ENCODE data around the gene PRKCH. TPM values are rescaled to one million over a fixed set of nuclear protein-coding genes. Genes with fewer than 3 reads are reported as not detected.

Gene PRKCH
- total and polyA plus RNA-seq, 10 of the 15 experiments (the other 5 are each of a cell fraction or from before 2014, with no cell fraction given), result 10.7 to 140 (median 33.2) TPM

DNA sequence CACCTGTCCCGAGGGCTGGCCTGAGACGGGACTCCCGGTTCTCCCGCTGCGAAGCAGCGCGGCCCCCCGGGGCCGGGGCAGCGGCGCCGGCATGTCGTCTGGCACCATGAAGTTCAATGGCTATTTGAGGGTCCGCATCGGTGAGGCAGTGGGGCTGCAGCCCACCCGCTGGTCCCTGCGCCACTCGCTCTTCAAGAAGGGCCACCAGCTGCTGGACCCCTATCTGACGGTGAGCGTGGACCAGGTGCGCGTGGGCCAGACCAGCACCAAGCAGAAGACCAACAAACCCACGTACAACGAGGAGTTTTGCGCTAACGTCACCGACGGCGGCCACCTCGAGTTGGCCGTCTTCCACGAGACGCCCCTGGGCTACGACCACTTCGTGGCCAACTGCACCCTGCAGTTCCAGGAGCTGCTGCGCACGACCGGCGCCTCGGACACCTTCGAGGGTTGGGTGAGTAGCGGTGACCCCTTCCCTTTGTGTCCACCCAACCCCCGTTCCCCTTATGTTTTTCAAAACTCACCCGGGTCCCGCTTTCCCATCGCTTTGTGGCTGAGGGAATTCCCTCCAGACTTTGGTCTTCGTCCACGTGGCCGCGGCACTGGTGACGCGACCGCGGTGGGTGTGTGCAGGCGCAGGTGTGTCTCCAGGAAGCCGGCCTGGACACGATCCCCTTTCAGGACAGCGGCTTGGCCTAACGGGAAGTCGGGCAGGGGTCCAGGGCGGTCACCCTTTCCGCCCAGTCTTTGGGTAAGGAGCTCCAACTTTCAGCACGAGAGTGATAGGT, 826 bp downstream of the PRKCH start (continued):
- TF ChIP-seq, protein P1, sequence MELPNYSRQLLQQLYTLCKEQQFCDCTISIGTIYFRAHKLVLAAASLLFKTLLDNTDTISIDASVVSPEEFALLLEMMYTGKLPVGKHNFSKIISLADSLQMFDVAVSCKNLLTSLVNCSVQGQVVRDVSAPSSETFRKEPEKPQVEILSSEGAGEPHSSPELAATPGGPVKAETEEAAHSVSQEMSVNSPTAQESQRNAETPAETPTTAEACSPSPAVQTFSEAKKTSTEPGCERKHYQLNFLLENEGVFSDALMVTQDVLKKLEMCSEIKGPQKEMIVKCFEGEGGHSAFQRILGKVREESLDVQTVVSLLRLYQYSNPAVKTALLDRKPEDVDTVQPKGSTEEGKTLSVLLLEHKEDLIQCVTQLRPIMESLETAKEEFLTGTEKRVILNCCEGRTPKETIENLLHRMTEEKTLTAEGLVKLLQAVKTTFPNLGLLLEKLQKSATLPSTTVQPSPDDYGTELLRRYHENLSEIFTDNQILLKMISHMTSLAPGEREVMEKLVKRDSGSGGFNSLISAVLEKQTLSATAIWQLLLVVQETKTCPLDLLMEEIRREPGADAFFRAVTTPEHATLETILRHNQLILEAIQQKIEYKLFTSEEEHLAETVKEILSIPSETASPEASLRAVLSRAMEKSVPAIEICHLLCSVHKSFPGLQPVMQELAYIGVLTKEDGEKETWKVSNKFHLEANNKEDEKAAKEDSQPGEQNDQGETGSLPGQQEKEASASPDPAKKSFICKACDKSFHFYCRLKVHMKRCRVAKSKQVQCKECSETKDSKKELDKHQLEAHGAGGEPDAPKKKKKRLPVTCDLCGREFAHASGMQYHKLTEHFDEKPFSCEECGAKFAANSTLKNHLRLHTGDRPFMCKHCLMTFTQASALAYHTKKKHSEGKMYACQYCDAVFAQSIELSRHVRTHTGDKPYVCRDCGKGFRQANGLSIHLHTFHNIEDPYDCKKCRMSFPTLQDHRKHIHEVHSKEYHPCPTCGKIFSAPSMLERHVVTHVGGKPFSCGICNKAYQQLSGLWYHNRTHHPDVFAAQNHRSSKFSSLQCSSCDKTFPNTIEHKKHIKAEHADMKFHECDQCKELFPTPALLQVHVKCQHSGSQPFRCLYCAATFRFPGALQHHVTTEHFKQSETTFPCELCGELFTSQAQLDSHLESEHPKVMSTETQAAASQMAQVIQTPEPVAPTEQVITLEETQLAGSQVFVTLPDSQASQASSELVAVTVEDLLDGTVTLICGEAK (IDR thresholded peaks at IDR 0.05; ENCODE audit: borderline replicate concordance), result no peak
- TF ChIP-seq EZH2 (IDR thresholded peaks at IDR 0.05; ENCODE audit: borderline replicate concordance, control insufficient read depth, low read depth, low read length), result no peak
- TF ChIP-seq NR2C1 (IDR thresholded peaks at IDR 0.05), result no peak
- no peak for TF ChIP-seq ZBTB33 (IDR thresholded peaks at IDR 0.05)
- TF ChIP-seq USF2 (IDR thresholded peaks at IDR 0.05; ENCODE audit: borderline replicate concordance, low read depth, low read length), result no peak
- TF ChIP-seq MTA2 (IDR thresholded peaks at IDR 0.05; ENCODE audit: low read depth), result no peak
- no peak for TF ChIP-seq RFX5 (IDR thresholded peaks at IDR 0.05; ENCODE audit: low read depth, low read length)
- TF ChIP-seq PAX5 (IDR thresholded peaks at IDR 0.05; ENCODE audit: borderline replicate concordance, low read depth, low read length), result no peak
- TF ChIP-seq KLF5 (IDR thresholded peaks at IDR 0.05; ENCODE audit: partially characterized antibody), result no peak
- TF ChIP-seq HDAC6 (IDR thresholded peaks at IDR 0.05; ENCODE audit: unreplicated experiment), result peak; percentile 50
- peak; percentile 36; the same call in 1 of the 2 replicates for TF ChIP-seq RUNX3 (IDR thresholded peaks at IDR 0.05; ENCODE audit: low read length)
- TF ChIP-seq STAT3 (IDR thresholded peaks at IDR 0.05; ENCODE audit: low read depth, low read length), result no peak
- TF ChIP-seq SMAD1 (IDR thresholded peaks at IDR 0.05; ENCODE audit: low read depth, partially characterized antibody), result no peak
- no peak for TF ChIP-seq CBFB (IDR thresholded peaks at IDR 0.05; ENCODE audit: low read depth)
- TF ChIP-seq, protein P2, sequence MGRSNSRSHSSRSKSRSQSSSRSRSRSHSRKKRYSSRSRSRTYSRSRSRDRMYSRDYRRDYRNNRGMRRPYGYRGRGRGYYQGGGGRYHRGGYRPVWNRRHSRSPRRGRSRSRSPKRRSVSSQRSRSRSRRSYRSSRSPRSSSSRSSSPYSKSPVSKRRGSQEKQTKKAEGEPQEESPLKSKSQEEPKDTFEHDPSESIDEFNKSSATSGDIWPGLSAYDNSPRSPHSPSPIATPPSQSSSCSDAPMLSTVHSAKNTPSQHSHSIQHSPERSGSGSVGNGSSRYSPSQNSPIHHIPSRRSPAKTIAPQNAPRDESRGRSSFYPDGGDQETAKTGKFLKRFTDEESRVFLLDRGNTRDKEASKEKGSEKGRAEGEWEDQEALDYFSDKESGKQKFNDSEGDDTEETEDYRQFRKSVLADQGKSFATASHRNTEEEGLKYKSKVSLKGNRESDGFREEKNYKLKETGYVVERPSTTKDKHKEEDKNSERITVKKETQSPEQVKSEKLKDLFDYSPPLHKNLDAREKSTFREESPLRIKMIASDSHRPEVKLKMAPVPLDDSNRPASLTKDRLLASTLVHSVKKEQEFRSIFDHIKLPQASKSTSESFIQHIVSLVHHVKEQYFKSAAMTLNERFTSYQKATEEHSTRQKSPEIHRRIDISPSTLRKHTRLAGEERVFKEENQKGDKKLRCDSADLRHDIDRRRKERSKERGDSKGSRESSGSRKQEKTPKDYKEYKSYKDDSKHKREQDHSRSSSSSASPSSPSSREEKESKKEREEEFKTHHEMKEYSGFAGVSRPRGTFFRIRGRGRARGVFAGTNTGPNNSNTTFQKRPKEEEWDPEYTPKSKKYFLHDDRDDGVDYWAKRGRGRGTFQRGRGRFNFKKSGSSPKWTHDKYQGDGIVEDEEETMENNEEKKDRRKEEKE (IDR thresholded peaks at IDR 0.05), result no peak
- TF ChIP-seq TCF12 (IDR thresholded peaks at IDR 0.05; ENCODE audit: low read depth, low read length), result 0 out of 2 replicates have a peak, but pooled peaks have one; percentile 31

Measured in GM12878 (cell line).